Omental fat pad (tissue), 4 donors: ENCODE results near the gene NHS. TPM values are rescaled to one million over a fixed set of nuclear protein-coding genes. Genes with fewer than 3 reads are reported as not detected.
A peak's percentile ranks its signal among the peaks of the same experiment; 100 is the strongest.

ENCODE experiments used
- ATAC-seq: fragments of 150-250 bp; one replicate; pipeline ENCODE4 v1.9.1; 2016; ENCODE audit warnings: mild to moderate bottlenecking, moderate library complexity; ENCODE audit not compliant: low FRiP score
- DNase-seq: peaks from one replicate; pipeline ENCODE4 v3.0.0-alpha.2; 2019; ENCODE audit warnings: low spot score
- total RNA-seq, 4 donors: library from RNA; depleted of rRNA; stranded (reverse); fragments of >200 nt; gene quantifications; one replicate each; pipeline ENCODE4 v1.1.0, GENCODE V29; 2016
- TF ChIP-seq, protein P1 (sequence below), 3 donors: fragments of 450-650 bp; IDR thresholded peaks; one replicate each; pipeline ENCODE4 v1.5.1; 2016 to 2017; ENCODE audit warnings: antibody characterized with exemption in 3 of 3, mild to moderate bottlenecking in 3 of 3, moderate library complexity in 2 of 3

NHS gene
- total RNA-seq, 4 donors from 2014 or later, result 4.0 to 9.7 (median 7.6) TPM

DNA sequence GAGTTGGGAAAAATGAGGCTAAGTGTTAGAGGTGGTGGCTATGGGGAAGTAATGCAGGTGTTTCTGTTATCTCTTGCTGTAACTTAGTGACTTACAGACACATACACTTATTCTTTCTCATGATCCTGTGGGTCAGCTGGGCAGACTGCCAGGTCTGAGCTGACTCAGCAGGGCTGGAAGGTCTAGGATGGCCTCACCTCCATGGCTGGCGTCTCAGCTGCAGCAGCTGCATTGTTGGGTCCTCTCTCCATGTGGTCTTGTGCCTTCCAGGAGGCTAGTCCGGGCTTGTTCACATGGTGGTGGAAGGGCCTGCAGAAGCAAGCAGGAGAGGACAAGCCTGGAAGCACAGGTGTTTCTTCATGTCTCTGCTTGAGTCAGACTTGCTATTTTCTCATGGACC lies 172.7 kb downstream of the NHS start:
- no peak for ATAC-seq
- DNase-seq, result no peak
- TF ChIP-seq, protein P1, sequence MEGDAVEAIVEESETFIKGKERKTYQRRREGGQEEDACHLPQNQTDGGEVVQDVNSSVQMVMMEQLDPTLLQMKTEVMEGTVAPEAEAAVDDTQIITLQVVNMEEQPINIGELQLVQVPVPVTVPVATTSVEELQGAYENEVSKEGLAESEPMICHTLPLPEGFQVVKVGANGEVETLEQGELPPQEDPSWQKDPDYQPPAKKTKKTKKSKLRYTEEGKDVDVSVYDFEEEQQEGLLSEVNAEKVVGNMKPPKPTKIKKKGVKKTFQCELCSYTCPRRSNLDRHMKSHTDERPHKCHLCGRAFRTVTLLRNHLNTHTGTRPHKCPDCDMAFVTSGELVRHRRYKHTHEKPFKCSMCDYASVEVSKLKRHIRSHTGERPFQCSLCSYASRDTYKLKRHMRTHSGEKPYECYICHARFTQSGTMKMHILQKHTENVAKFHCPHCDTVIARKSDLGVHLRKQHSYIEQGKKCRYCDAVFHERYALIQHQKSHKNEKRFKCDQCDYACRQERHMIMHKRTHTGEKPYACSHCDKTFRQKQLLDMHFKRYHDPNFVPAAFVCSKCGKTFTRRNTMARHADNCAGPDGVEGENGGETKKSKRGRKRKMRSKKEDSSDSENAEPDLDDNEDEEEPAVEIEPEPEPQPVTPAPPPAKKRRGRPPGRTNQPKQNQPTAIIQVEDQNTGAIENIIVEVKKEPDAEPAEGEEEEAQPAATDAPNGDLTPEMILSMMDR (IDR thresholded peaks at IDR 0.05), result no peak

DNA sequence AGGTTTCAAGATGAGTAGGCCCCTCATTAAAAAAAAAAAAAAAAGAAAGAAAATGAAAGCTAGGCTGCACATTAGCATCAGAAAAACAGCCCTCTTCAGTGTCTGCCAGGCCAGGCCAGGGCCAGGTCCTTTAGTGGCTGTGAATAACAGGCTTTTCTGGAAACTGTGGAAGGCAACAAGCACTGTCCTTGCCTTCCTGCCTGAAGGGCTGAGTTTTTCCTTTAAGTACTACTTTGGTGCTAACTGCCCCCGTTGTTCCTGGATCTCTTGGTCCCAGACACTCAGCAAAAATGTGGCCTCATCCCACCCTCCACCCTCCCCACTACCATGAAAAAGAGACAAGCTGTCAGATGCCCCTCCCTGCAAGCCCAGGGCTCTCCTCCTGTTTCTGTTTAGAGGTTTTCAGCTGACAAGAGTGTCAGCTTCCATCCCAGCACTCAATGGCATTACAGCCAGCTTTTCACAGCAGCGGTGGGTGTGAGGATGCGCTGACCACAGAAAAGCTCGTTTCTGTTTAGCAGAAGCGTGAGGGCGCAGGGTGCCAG lies 174.2 kb downstream of the NHS start:
- DNase-seq (no peak), ATAC-seq (no peak)
- TF ChIP-seq, protein P1 (IDR thresholded peaks at IDR 0.05), result no peak

GRCh38 chrX:17550011-17550410 lies 175.0 kb downstream of the NHS start:
- DNase-seq, result no peak
- TF ChIP-seq, protein P1 (IDR thresholded peaks at IDR 0.05), result no peak
- ATAC-seq, result no peak

- TF ChIP-seq, protein P1 (IDR thresholded peaks at IDR 0.05), result no peak
- DNase-seq (no peak), ATAC-seq (no peak)
Observed at GRCh38 chrX:17552044-17552650, 177.1 kb downstream of the NHS start.

DNA sequence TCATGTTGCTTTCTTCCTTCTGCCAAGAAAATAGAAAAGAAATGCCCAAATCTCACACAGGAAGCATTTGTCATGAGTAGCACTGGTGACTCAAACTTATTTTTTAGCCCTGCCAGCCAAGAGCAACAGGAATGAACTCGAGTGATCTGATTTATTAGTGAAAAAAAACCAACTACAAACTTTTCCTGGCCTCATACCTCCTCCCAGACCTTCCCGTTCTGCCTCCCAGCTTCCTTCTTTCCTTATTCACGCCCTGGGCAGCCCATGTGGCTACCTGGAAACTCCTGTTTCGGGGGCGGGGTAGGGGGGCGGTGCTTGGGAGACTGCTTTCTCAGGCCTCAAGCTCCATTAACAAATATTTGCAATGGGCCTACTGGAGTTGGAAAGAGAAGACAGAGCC lies 178.5 kb downstream of the NHS start:
- no peak for DNase-seq
- TF ChIP-seq, protein P1 (IDR thresholded peaks at IDR 0.05), result no peak
- peak; percentile 54 for ATAC-seq

GRCh38 chrX:17553961-17554482 lies 179.0 kb downstream of the NHS start:
- DNase-seq, result no peak
- TF ChIP-seq, protein P1 (IDR thresholded peaks at IDR 0.05), result no peak
- no peak for ATAC-seq

GRCh38 chrX:17554914-17555313 lies 179.9 kb downstream of the NHS start:
- DNase-seq (no peak), ATAC-seq (no peak)
- TF ChIP-seq, protein P1 (IDR thresholded peaks at IDR 0.05), result no peak
